Lung (tissue), 12 donors: ENCODE data around the gene FAM117B. TPM values are rescaled to one million over a fixed set of nuclear protein-coding genes. Genes with fewer than 3 reads are reported as not detected.

Experiments used
- ATAC-seq: fragments of 200-7000 bp; cut with Tn5 transposase; one replicate; pipeline ENCODE4 v1.9.1; 2020; ENCODE audit warnings: moderate number of reproducible peaks; ENCODE audit not compliant: insufficient read depth, low FRiP score
- DNase-seq, 3 donors: peaks; one replicate each; pipeline ENCODE4 v3.0.0-alpha.2; 2013 to 2017
- H3K27ac ChIP-seq, 2 donors: one replicate each; pipeline ENCODE4 v1.5.1; 2013; ENCODE audit warnings: mild to moderate bottlenecking in 2 of 2, moderate library complexity in 2 of 2, control low read depth in 1 of 2, inconsistent platforms in 1 of 2, low read depth in 1 of 2, low read length in 1 of 2
- H3K27me3 ChIP-seq, 3 donors: one replicate each; pipeline ENCODE4 v1.5.1; 2013; ENCODE audit warnings: low read length in 2 of 3; ENCODE audit not compliant: control insufficient read depth in 3 of 3, insufficient read depth in 3 of 3
- H3K36me3 ChIP-seq, 4 donors: one replicate each; pipeline ENCODE4 v1.5.1; 2013; ENCODE audit warnings: low read length in 4 of 4, mild to moderate bottlenecking in 1 of 4, moderate library complexity in 1 of 4; ENCODE audit not compliant: control insufficient read depth in 4 of 4, insufficient read depth in 4 of 4
- H3K4me1 ChIP-seq, 5 donors: one replicate each; pipeline ENCODE4 v1.5.1; 2013; ENCODE audit warnings: low read length in 5 of 5, mild to moderate bottlenecking in 2 of 5, moderate library complexity in 1 of 5; ENCODE audit not compliant: control insufficient read depth in 5 of 5, insufficient read depth in 5 of 5
- H3K4me3 ChIP-seq: one replicate; pipeline ENCODE4 v1.5.1; 2013; ENCODE audit warnings: mild to moderate bottlenecking, control low read depth, moderate library complexity
- H3K9ac ChIP-seq, 2 donors: one replicate each; pipeline ENCODE4 v1.5.1; 2013; ENCODE audit warnings: low read length in 2 of 2, control low read depth in 1 of 2; ENCODE audit not compliant: insufficient read depth in 1 of 2
- H3K9me3 ChIP-seq, 4 donors: one replicate each; pipeline ENCODE4 v1.5.1; 2013; ENCODE audit warnings: low read length in 3 of 4, mild to moderate bottlenecking in 1 of 4, moderate library complexity in 1 of 4; ENCODE audit not compliant: control insufficient read depth in 4 of 4, insufficient read depth in 3 of 4
- CTCF ChIP-seq: IDR thresholded peaks from 2 replicates; pipeline ENCODE4 v1.5.1; 2012; ENCODE audit warnings: mild to moderate bottlenecking; ENCODE audit errors: control extremely low read depth, extremely low read depth
- WGBS, 2 donors: extraction: QIAGEN DNeasy Blood & Tissue Kit; methylation state at CpG; one replicate each; pipeline ENCODE4 v1.1.7; 2013; 5-methylcytosine and 5-hydroxymethylcytosine counted together
- polyA plus RNA-seq, 2 donors: library from polyadenylated mRNA; stranded (reverse); fragments of 200-250 nt; gene quantifications; one replicate each; pipeline ENCODE4 v1.2.1, GENCODE V29; 2013
- total RNA-seq, 2 donors: library from RNA; depleted of rRNA in 1 of 2; stranded (reverse); fragments of >200 nt in 1 of 2; gene quantifications; one replicate each; pipeline ENCODE4 v1.2.1, GENCODE V29; 2014 to 2021
- donor health status: control.
- donor health status: control.
- donor health status: Bipolar disorder and iron deficiency.
- donor health status: healthy.
- donor health status: DM: yes; HTN: yes; CAD: no.

FAM117B gene
- total and polyA plus RNA-seq, 4 donors: 1.4 to 19.9 (median 4.5) TPM

GRCh38 chr2:202716953-202717597 lies 82.3 kb downstream of the FAM117B start:
- no peak overlapping the region for H3K9ac ChIP-seq
- DNase-seq (no peak), ATAC-seq (no peak)
- H3K4me3 ChIP-seq: no peak overlapping the region
- H3K4me1 ChIP-seq: no peaks in the 10 kb centered on the region
- WGBS, 2 donors: 93% methylated on average over 2 of the region's 2 CpGs
- no peak overlapping the region for H3K27ac ChIP-seq
- peaks cover 0 to 6% (median 0%) of the 10 kb centered on the region in 4 donors for H3K36me3 ChIP-seq
- no peaks in the 10 kb centered on the region for H3K27me3 ChIP-seq
- no peak for TF ChIP-seq CTCF
- H3K9me3 ChIP-seq: peaks cover 4 to 6% (median 6%) of the 10 kb centered on the region in 4 donors

GRCh38 chr2:202717598-202718310 lies 83.0 kb downstream of the FAM117B start:
- Histone ChIP-seq H3K36me3 (peaks cover 0 to 6% (median 0%) of the 10 kb centered on the region in 4 donors), H3K4me1 (no peaks in the 10 kb centered on the region), H3K9me3 (peaks cover 3 to 6% (median 5%) of the 10 kb centered on the region in 4 donors), H3K9ac (no peak overlapping the region), H3K27ac (no peak overlapping the region), H3K27me3 (no peaks in the 10 kb centered on the region), H3K4me3 (no peak overlapping the region)
- DNase-seq: no peak
- 83 to 84% methylated on average over 3 of the region's 3 CpGs for WGBS, 2 donors
- no peak for ATAC-seq
- TF ChIP-seq CTCF: no peak

GRCh38 chr2:202718614-202719013 lies 83.8 kb downstream of the FAM117B start:
- Histone ChIP-seq H3K27ac (no peak overlapping the region), H3K27me3 (no peaks in the 10 kb centered on the region), H3K9ac (no peak overlapping the region), H3K4me3 (no peak overlapping the region), H3K9me3 (peaks cover 3 to 6% (median 5%) of the 10 kb centered on the region in 4 donors), H3K4me1 (no peaks in the 10 kb centered on the region), H3K36me3 (peaks cover 0 to 6% (median 0%) of the 10 kb centered on the region in 4 donors)
- no peak for ATAC-seq
- no peak for DNase-seq
- WGBS, 2 donors: 76 to 84% methylated on average over 4 of the region's 4 CpGs
- TF ChIP-seq CTCF: no peak
